ENCODE measurements around the gene RASD1.
"Not testable (repeated sequence)": the region's sequence is repeated elsewhere in the genome, so short reads cannot be mapped to it uniquely, and the experiment has no call there.

The RASD1 gene

GRCh38 chr17:17456251-17456650 is 39.9 kb downstream of the RASD1 start:
- Histone ChIP-seq H4K91ac (ENCODE audit: low read depth, low read length, poor library complexity) (no peak overlapping the region), H3K18ac (ENCODE audit: low read length) (peak overlapping the region; percentile 27), H2BK120ac (ENCODE audit: low read depth, low read length) (no peak overlapping the region), H3K9ac (ENCODE audit: low read depth, low read length, poor library complexity) (no peak overlapping the region), H2AK5ac (ENCODE audit: low read depth, low read length) (no peak overlapping the region), H3K27me3 (ENCODE audit: control insufficient read depth in 3 of 3, insufficient read depth in 3 of 3, low read depth in 1 of 3, low read length in 3 of 3) (no peaks in the 10 kb centered on the region), H2BK12ac (ENCODE audit: low read length) (peak overlapping the region; percentile 30), H3K79me1 (ENCODE audit: low read depth, low read length) (no peaks in the 10 kb centered on the region), H3K9me3 (replicated peaks in 1 of 2; ENCODE audit: control insufficient read depth in 2 of 2, insufficient read depth in 1 of 2, low read depth in 1 of 2, low read length in 2 of 2) (peaks cover 0 to 3% of the 10 kb centered on the region in 2 donors), H3K4ac (ENCODE audit: low read length) (no peak overlapping the region), H2BK5ac (ENCODE audit: low read length) (no peak overlapping the region), H3K4me3 (ENCODE audit: low read length in 2 of 2) (no peak overlapping the region), H3K4me1 (ENCODE audit: control insufficient read depth in 2 of 2, insufficient read depth in 1 of 2, low read depth in 1 of 2, low read length in 2 of 2) (no peaks in the 10 kb centered on the region), H3K36me3 (replicated peaks in 1 of 2; ENCODE audit: control insufficient read depth in 2 of 2, insufficient read depth in 2 of 2, low read length in 2 of 2) (no peaks in the 10 kb centered on the region), H3K4me2 (ENCODE audit: insufficient read depth, low read length, poor library complexity, severe bottlenecking) (no peak overlapping the region), H2BK15ac (ENCODE audit: low read length) (no peak overlapping the region), H3K14ac (ENCODE audit: low read length) (no peak overlapping the region), H2AFZ (ENCODE audit: low read length) (no peak overlapping the region), H3K23ac (ENCODE audit: low read depth, low read length, poor library complexity) (no peak overlapping the region), H4K8ac (ENCODE audit: low read depth, low read length) (no peak overlapping the region), H3K27ac (replicated peaks; ENCODE audit: low read length) (no peak overlapping the region)
- no peak for DNase-seq (ENCODE audit: low spot score)
- WGBS, 2 donors (ENCODE audit: extremely low coverage in 2 of 2, insufficient read length in 2 of 2, insufficient replicate concordance in 1 of 2), result no CpG with 5 or more reads among the region's 19 CpGs

GRCh38 chr17:17455173-17455572 is 41.0 kb downstream of the RASD1 start:
- Histone ChIP-seq H3K23ac (ENCODE audit: low read depth, low read length, poor library complexity) (no peak overlapping the region), H3K27me3 (ENCODE audit: control insufficient read depth in 3 of 3, insufficient read depth in 3 of 3, low read depth in 1 of 3, low read length in 3 of 3) (peaks cover 0 to 6% (median 0%) of the 10 kb centered on the region in 3 experiments), H3K79me1 (ENCODE audit: low read depth, low read length) (no peaks in the 10 kb centered on the region), H2BK5ac (ENCODE audit: low read length) (no peak overlapping the region), H4K91ac (ENCODE audit: low read depth, low read length, poor library complexity) (no peak overlapping the region), H3K9me3 (replicated peaks in 1 of 2; ENCODE audit: control insufficient read depth in 2 of 2, insufficient read depth in 1 of 2, low read depth in 1 of 2, low read length in 2 of 2) (peaks cover 0 to 2% of the 10 kb centered on the region in 2 donors), H4K8ac (ENCODE audit: low read depth, low read length) (peak overlapping the region; percentile 48), H3K18ac (ENCODE audit: low read length) (peak overlapping the region; percentile 84), H2AK5ac (ENCODE audit: low read depth, low read length) (no peak overlapping the region), H3K27ac (replicated peaks; ENCODE audit: low read length) (no peak overlapping the region), H3K36me3 (replicated peaks in 1 of 2; ENCODE audit: control insufficient read depth in 2 of 2, insufficient read depth in 2 of 2, low read length in 2 of 2) (no peaks in the 10 kb centered on the region), H3K4me1 (ENCODE audit: control insufficient read depth in 2 of 2, insufficient read depth in 1 of 2, low read depth in 1 of 2, low read length in 2 of 2) (no peaks in the 10 kb centered on the region), H3K4me3 (ENCODE audit: low read length in 2 of 2) (no peak overlapping the region), H3K4me2 (ENCODE audit: insufficient read depth, low read length, poor library complexity, severe bottlenecking) (no peak overlapping the region), H3K4ac (ENCODE audit: low read length) (no peak overlapping the region), H2AFZ (ENCODE audit: low read length) (no peak overlapping the region), H2BK12ac (ENCODE audit: low read length) (no peak overlapping the region), H2BK15ac (ENCODE audit: low read length) (no peak overlapping the region), H2BK120ac (ENCODE audit: low read depth, low read length) (no peak overlapping the region), H3K9ac (ENCODE audit: low read depth, low read length, poor library complexity) (no peak overlapping the region), H3K14ac (ENCODE audit: low read length) (peak overlapping the region; percentile 49)
- WGBS, 2 donors (ENCODE audit: extremely low coverage in 2 of 2, insufficient read length in 2 of 2, insufficient replicate concordance in 1 of 2), result no CpG with 5 or more reads among the region's 4 CpGs
- no peak for DNase-seq (ENCODE audit: low spot score)

GRCh38 chr17:17454700-17455099 is 41.5 kb downstream of the RASD1 start:
- H2BK15ac ChIP-seq (ENCODE audit: low read length); H2AFZ ChIP-seq (ENCODE audit: low read length); H4K8ac ChIP-seq (ENCODE audit: low read depth, low read length); H3K27me3 ChIP-seq (ENCODE audit: control insufficient read depth in 3 of 3, insufficient read depth in 3 of 3, low read depth in 1 of 3, low read length in 3 of 3); H4K91ac ChIP-seq (ENCODE audit: low read depth, low read length, poor library complexity); H3K27ac ChIP-seq (replicated peaks; ENCODE audit: low read length); H3K9ac ChIP-seq (ENCODE audit: low read depth, low read length, poor library complexity); H3K4me2 ChIP-seq (ENCODE audit: insufficient read depth, low read length, poor library complexity, severe bottlenecking); H3K4ac ChIP-seq (ENCODE audit: low read length); H3K4me3 ChIP-seq (ENCODE audit: low read length in 2 of 2); H3K36me3 ChIP-seq (replicated peaks in 1 of 2; ENCODE audit: control insufficient read depth in 2 of 2, insufficient read depth in 2 of 2, low read length in 2 of 2); H2BK120ac ChIP-seq (ENCODE audit: low read depth, low read length); H2BK12ac ChIP-seq (ENCODE audit: low read length); H2BK5ac ChIP-seq (ENCODE audit: low read length); DNase-seq (ENCODE audit: low spot score); H3K9me3 ChIP-seq (replicated peaks in 1 of 2; ENCODE audit: control insufficient read depth in 2 of 2, insufficient read depth in 1 of 2, low read depth in 1 of 2, low read length in 2 of 2); H2AK5ac ChIP-seq (ENCODE audit: low read depth, low read length); H3K14ac ChIP-seq (ENCODE audit: low read length); H3K23ac ChIP-seq (ENCODE audit: low read depth, low read length, poor library complexity); H3K79me1 ChIP-seq (ENCODE audit: low read depth, low read length); H3K18ac ChIP-seq (ENCODE audit: low read length); H3K4me1 ChIP-seq (ENCODE audit: control insufficient read depth in 2 of 2, insufficient read depth in 1 of 2, low read depth in 1 of 2, low read length in 2 of 2): not testable (repeated sequence)
- no CpG with 5 or more reads among the region's 1 CpG for WGBS, 2 donors (ENCODE audit: extremely low coverage in 2 of 2, insufficient read length in 2 of 2, insufficient replicate concordance in 1 of 2)

GRCh38 chr17:17454276-17454675 is 41.9 kb downstream of the RASD1 start:
- Histone ChIP-seq H4K8ac (ENCODE audit: low read depth, low read length) (no peak overlapping the region), H2AFZ (ENCODE audit: low read length) (no peak overlapping the region), H3K14ac (ENCODE audit: low read length) (no peak overlapping the region), H2BK5ac (ENCODE audit: low read length) (no peak overlapping the region), H3K4ac (ENCODE audit: low read length) (no peak overlapping the region), H3K27ac (replicated peaks; ENCODE audit: low read length) (no peak overlapping the region), H3K36me3 (replicated peaks in 1 of 2; ENCODE audit: control insufficient read depth in 2 of 2, insufficient read depth in 2 of 2, low read length in 2 of 2) (no peaks in the 10 kb centered on the region), H3K4me1 (ENCODE audit: control insufficient read depth in 2 of 2, insufficient read depth in 1 of 2, low read depth in 1 of 2, low read length in 2 of 2) (no peaks in the 10 kb centered on the region), H3K4me3 (ENCODE audit: low read length in 2 of 2) (no peak overlapping the region), H4K91ac (ENCODE audit: low read depth, low read length, poor library complexity) (no peak overlapping the region), H2BK120ac (ENCODE audit: low read depth, low read length) (no peak overlapping the region), H2AK5ac (ENCODE audit: low read depth, low read length) (no peak overlapping the region), H3K27me3 (ENCODE audit: control insufficient read depth in 3 of 3, insufficient read depth in 3 of 3, low read depth in 1 of 3, low read length in 3 of 3) (peaks cover 0 to 6% (median 0%) of the 10 kb centered on the region in 3 experiments), H3K79me1 (ENCODE audit: low read depth, low read length) (no peaks in the 10 kb centered on the region), H3K23ac (ENCODE audit: low read depth, low read length, poor library complexity) (no peak overlapping the region), H3K9me3 (replicated peaks in 1 of 2; ENCODE audit: control insufficient read depth in 2 of 2, insufficient read depth in 1 of 2, low read depth in 1 of 2, low read length in 2 of 2) (no peaks in the 10 kb centered on the region), H3K4me2 (ENCODE audit: insufficient read depth, low read length, poor library complexity, severe bottlenecking) (no peak overlapping the region), H2BK12ac (ENCODE audit: low read length) (no peak overlapping the region), H3K9ac (ENCODE audit: low read depth, low read length, poor library complexity) (no peak overlapping the region), H2BK15ac (ENCODE audit: low read length) (no peak overlapping the region), H3K18ac (ENCODE audit: low read length) (no peak overlapping the region)
- no peak for DNase-seq (ENCODE audit: low spot score)
- no CpG with 5 or more reads among the region's 1 CpG for WGBS, 2 donors (ENCODE audit: extremely low coverage in 2 of 2, insufficient read length in 2 of 2, insufficient replicate concordance in 1 of 2)
